Coronary artery (tissue), 2 donors: Measurements from ENCODE around the gene CRAT.

Experiments
- DNase-seq: peaks from one replicate; pipeline ENCODE4 v3.0.0-alpha.2; 2017; ENCODE audit warnings: low spot score
- H3K27ac ChIP-seq, 2 donors: fragments of 200-600 bp; sonication (generic); one replicate each; pipeline ENCODE4 v1.5.1; 2016 to 2019
- H3K4me3 ChIP-seq: fragments of 200-600 bp; sonication (generic); 2 replicates; pipeline ENCODE4 v1.5.1; 2016; ENCODE audit warnings: mild to moderate bottlenecking, moderate library complexity
- CTCF ChIP-seq: fragments of 200-600 bp; sonication (generic); IDR thresholded peaks from one replicate; pipeline ENCODE4 v1.5.1; 2019; ENCODE audit warnings: antibody characterized with exemption

The CRAT gene

GRCh38 chr9:129103595-129103965 lies 7.0 kb downstream of the CRAT start:
- no peak for DNase-seq
- Histone ChIP-seq H3K4me3 (no peak overlapping the region), H3K27ac (no peak overlapping the region)
- TF ChIP-seq CTCF = no peak

GRCh38 chr9:129102791-129103594 lies 7.6 kb downstream of the CRAT start:
- Histone ChIP-seq H3K27ac (no peak overlapping the region), H3K4me3 (no peak overlapping the region)
- no peak for DNase-seq
- no peak for TF ChIP-seq CTCF

GRCh38 chr9:129102095-129102525 lies 8.5 kb downstream of the CRAT start:
- H3K27ac ChIP-seq = no peak overlapping the region
- no peak for DNase-seq
- H3K4me3 ChIP-seq = no peak overlapping the region
- TF ChIP-seq CTCF = no peak

- no peak for DNase-seq
- no peak overlapping the region for H3K4me3 ChIP-seq
- no peak for TF ChIP-seq CTCF
- no peak overlapping the region for H3K27ac ChIP-seq
Observed at GRCh38 chr9:129101279-129101678, 9.3 kb downstream of the CRAT start.

GRCh38 chr9:129100383-129101169 lies 10.0 kb downstream of the CRAT start:
- no peak for DNase-seq
- TF ChIP-seq CTCF = no peak

GRCh38 chr9:129098328-129098727 lies 12.3 kb downstream of the CRAT start:
- no peak overlapping the region for H3K4me3 ChIP-seq
- DNase-seq = no peak
- no peak for TF ChIP-seq CTCF
- H3K27ac ChIP-seq = no peak overlapping the region

More at GRCh38 chr9:129100383-129101169, 10.0 kb downstream of the CRAT start:
- Histone ChIP-seq H3K27ac (no peak overlapping the region), H3K4me3 (no peak overlapping the region)
